ENCODE data around the gene VAT1L.

DNA sequence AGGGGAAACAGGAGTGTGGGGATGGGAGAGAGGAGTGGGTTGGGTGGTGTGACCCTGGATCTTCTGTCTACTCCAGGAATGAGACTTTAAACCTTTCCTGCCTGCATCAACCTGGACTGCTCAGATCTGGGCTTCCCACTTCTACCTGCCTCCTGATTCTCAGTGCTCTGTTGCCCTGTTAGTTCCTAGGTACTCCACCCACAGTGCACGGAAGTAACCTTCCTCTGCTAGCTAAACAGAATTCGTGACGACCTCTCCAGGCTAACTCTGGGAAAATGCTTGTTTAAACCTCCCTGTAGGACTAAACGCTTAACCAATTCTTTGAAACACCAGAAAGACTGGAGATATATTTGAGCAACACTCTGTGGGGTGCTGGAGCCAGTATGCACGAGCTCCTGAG is 150.5 kb downstream of the VAT1L start:
- TF ChIP-seq CTCF (IDR thresholded peaks at IDR 0.05; ENCODE audit: poor library complexity) (no peak), EZH2 (IDR thresholded peaks at IDR 0.05; ENCODE audit: borderline replicate concordance) (no peak)
